Adrenal gland (tissue), 12 donors: ENCODE data around the gene NEMP1. TPM values are rescaled to one million over a fixed set of nuclear protein-coding genes. Genes with fewer than 3 reads are reported as not detected.

Experiments
- DNase-seq, 7 donors: peaks; one replicate each; pipeline ENCODE4 v3.0.0-alpha.2; 2019 to 2020
- H3K27ac ChIP-seq, 5 donors: fragments of 200-600 bp; sonication (generic) in 4 of 5; 1 replicate in 3 of 5; 2 replicates in 2 of 5; pipeline versions ENCODE4 v1.5.1 to v1.8.0; 2016 to 2020; ENCODE audit warnings: mild to moderate bottlenecking in 1 of 5
- H3K27me3 ChIP-seq: fragments of 200-600 bp; 2 replicates; pipeline ENCODE4 v1.8.0; 2021
- H3K36me3 ChIP-seq, 2 donors: fragments of 200-600 bp; replicated peaks in 1 of 2; 1 replicate in 1 of 2; 2 replicates in 1 of 2; pipeline versions ENCODE4 v1.5.1 to v1.8.0; 2018 to 2022
- H3K4me1 ChIP-seq, 2 donors: fragments of 200-600 bp; replicated peaks in 1 of 2; 1 replicate in 1 of 2; 2 replicates in 1 of 2; pipeline versions ENCODE4 v1.5.1 to v1.8.0; 2018 to 2021
- H3K4me3 ChIP-seq, 4 donors: fragments of 200-600 bp; sonication (generic) in 3 of 4; one replicate each; pipeline ENCODE4 v1.5.1; 2016 to 2018
- H3K9me3 ChIP-seq, 3 donors: fragments of 200-600 bp; sonication (generic) in 1 of 3; replicated peaks in 1 of 3; 1 replicate in 2 of 3; 2 replicates in 1 of 3; pipeline versions ENCODE4 v1.5.1 to v1.8.0; 2016 to 2021
- POLR2A ChIP-seq, 2 donors: fragments of 450-650 bp; IDR thresholded peaks; one replicate each; pipeline ENCODE4 v1.6.1; 2017; ENCODE audit warnings: antibody characterized with exemption in 2 of 2, mild to moderate bottlenecking in 2 of 2, moderate library complexity in 1 of 2
- WGBS, 4 donors: extraction: QIAGEN DNeasy Blood & Tissue Kit in 2 of 4; methylation state at CpG; one replicate each; pipeline versions ENCODE4 v1.1.5 to v1.1.7; 2013 to 2017; 5-methylcytosine and 5-hydroxymethylcytosine counted together
- intact Hi-C, 2 donors: fragments of 100-400 bp; cut with DNase I; formaldehyde crosslinking; loops; one replicate each; pipeline versions ENCODE4 v1.14.1 to v1.15.0; 2022 to 2023
- polyA plus RNA-seq, 3 donors: library from polyadenylated mRNA; stranded (reverse); fragments of 200-250 nt in 2 of 3; fragments of 350-450 nt in 1 of 3; fragmentation: Illumina TruSeq in 1 of 3; extraction: RNeasy Lipid Tissue Mini Kit (QIAGEN cat#74804) in 1 of 3; gene quantifications; one replicate each; pipeline ENCODE4 v1.2.3, GENCODE V29; 2013 to 2014
- total RNA-seq, 9 donors: library from RNA; depleted of rRNA in 4 of 9; stranded (reverse); fragments of >200 nt in 4 of 9; fragments of 120-200 nt in 1 of 9; fragmentation: NEBNext Ultra II Directional in 1 of 9; extraction: Animal tissue kit (Norgen Biotek cat#: 25700) in 1 of 9; gene quantifications; one replicate each; pipeline versions ENCODE4 v1.1.0 to v1.2.4, GENCODE V29; 2013 to 2023
- TF ChIP-seq, protein P1 (sequence below), 6 experiments: fragments of 450-650 bp in 4 of 6; fragments of 200-600 bp in 2 of 6; sonication (generic) in 1 of 6; IDR thresholded peaks; 1 replicate in 5 of 6; 2 replicates in 1 of 6; pipeline versions ENCODE4 v1.5.1 to v1.8.0; 2016 to 2021; ENCODE audit warnings: antibody characterized with exemption in 6 of 6, mild to moderate bottlenecking in 2 of 6, moderate library complexity in 1 of 6
- donor health status: healthy with polysubstance abuse.
- donor health status: Bipolar disorder and iron deficiency.
- donor health status: DM: yes; HTN: yes; CAD: no.
- donor health status: DM: no; HTN: no; CAD: no.
- donor health status: DM: no; HTN: no; CAD: no.
- donor health status: DM: yes; HTN: yes; CAD: no.

The NEMP1 gene
- total and polyA plus RNA-seq, 12 donors, result 2.7 to 16.4 (median 7.6) TPM

DNA sequence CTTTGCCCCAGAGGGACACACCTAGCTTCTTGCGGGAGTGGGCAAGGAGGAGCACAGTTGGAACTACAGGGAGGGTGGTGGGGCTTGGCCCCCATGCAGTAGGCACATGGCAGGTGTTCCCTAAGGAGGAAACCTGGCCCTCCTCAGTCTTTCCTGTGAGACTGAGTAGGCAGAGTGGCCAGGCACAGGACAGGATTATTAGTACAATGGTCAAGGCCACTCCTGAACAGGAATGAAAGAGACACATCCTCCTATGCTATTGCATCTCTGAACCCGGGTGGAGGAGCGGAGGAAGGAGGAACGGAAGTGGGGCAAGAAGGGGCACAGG, 29.5 kb downstream of the NEMP1 start:
- Histone ChIP-seq H3K27ac (no peak overlapping the region), H3K27me3 (no peaks in the 10 kb centered on the region), H3K9me3 (no peaks in the 10 kb centered on the region), H3K4me3 (no peak overlapping the region), H3K36me3 (no peaks in the 10 kb centered on the region), H3K4me1 (no peaks in the 10 kb centered on the region)
- TF ChIP-seq POLR2A (IDR thresholded peaks at IDR 0.05), result no peak
- WGBS, 4 donors, result 67 to 85% (median 79%) methylated on average over 4 of the region's 4 CpGs
- intact Hi-C loops, result no loop called here
- DNase-seq, result no peak

DNA sequence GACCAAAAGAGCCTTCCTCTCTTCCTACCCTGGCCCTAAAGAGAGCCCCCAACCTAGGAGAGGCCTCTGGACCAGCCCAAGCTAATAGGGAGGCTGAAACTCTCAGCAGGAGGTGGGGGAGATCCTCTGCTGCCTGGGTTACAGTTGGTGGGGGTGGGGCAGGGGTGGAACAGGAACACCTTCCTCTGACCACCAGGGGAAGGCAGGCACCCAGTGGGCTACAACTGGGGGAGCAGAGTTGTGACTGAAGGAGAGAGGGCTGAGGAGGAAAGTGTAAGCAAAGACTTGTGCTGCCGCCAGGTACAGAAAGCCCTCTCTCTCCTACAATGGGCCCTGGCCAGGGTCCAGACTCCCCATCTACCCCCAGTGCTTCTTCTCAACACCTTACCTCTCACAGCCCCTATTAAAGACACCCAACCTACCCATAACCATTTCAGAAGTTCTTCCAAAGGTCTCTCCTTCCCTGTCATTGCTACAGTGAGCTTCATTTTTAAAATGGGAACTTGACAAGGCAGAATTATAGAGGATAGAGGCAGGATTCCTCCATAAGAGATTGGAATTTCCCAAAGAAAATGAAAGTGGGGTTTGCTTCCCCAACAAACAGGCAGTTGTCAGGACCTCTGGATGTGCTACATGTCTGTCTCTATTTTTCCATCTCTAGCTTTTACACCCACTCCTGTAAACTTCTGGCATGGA, 30.0 kb downstream of the NEMP1 start:
- no peaks in the 10 kb centered on the region for H3K27me3 ChIP-seq
- H3K27ac ChIP-seq, result no peak overlapping the region
- no peaks in the 10 kb centered on the region for H3K9me3 ChIP-seq
- H3K36me3 ChIP-seq, result no peaks in the 10 kb centered on the region
- DNase-seq, result peak in 1 of 7 donors; percentile 4
- intact Hi-C loops, result no loop called here
- H3K4me3 ChIP-seq, result no peak overlapping the region
- H3K4me1 ChIP-seq, result no peaks in the 10 kb centered on the region
- TF ChIP-seq POLR2A (IDR thresholded peaks at IDR 0.05), result no peak
- TF ChIP-seq, protein P1, sequence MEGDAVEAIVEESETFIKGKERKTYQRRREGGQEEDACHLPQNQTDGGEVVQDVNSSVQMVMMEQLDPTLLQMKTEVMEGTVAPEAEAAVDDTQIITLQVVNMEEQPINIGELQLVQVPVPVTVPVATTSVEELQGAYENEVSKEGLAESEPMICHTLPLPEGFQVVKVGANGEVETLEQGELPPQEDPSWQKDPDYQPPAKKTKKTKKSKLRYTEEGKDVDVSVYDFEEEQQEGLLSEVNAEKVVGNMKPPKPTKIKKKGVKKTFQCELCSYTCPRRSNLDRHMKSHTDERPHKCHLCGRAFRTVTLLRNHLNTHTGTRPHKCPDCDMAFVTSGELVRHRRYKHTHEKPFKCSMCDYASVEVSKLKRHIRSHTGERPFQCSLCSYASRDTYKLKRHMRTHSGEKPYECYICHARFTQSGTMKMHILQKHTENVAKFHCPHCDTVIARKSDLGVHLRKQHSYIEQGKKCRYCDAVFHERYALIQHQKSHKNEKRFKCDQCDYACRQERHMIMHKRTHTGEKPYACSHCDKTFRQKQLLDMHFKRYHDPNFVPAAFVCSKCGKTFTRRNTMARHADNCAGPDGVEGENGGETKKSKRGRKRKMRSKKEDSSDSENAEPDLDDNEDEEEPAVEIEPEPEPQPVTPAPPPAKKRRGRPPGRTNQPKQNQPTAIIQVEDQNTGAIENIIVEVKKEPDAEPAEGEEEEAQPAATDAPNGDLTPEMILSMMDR (IDR thresholded peaks at IDR 0.05), result no peak
- WGBS, 4 donors, result 91 to 100% (median 92%) methylated on average over 1 of the region's 1 CpG

DNA sequence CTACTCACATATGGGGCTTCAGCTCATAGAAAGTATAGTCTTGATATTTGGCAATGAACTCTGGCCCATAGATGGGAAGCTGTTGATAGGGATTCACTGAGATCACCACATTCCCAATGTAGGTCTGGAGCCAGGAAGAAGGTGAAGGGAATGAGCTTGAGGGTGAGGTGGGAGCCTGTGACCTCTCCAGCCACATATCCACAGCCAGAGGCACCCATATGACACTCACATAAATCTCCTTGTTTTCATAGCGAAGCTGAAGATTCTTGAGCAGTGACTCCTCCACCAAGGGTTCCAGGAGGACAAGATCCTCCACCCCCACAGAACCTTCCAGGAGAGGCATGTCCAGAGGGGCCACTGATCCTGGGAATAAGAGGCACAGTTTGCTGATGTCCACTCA, 30.6 kb downstream of the NEMP1 start:
- TF ChIP-seq, protein P1 (IDR thresholded peaks at IDR 0.05), result no peak
- TF ChIP-seq POLR2A (IDR thresholded peaks at IDR 0.05), result no peak
- Histone ChIP-seq H3K27ac (no peak overlapping the region), H3K36me3 (no peaks in the 10 kb centered on the region), H3K4me3 (no peak overlapping the region), H3K4me1 (no peaks in the 10 kb centered on the region), H3K27me3 (no peaks in the 10 kb centered on the region), H3K9me3 (no peaks in the 10 kb centered on the region)
- WGBS, 4 donors, result 75 to 82% (median 81%) methylated on average over 1 of the region's 1 CpG
- peak in 1 of 7 donors; percentile 2 for DNase-seq
- intact Hi-C loops, result no loop called here

DNA sequence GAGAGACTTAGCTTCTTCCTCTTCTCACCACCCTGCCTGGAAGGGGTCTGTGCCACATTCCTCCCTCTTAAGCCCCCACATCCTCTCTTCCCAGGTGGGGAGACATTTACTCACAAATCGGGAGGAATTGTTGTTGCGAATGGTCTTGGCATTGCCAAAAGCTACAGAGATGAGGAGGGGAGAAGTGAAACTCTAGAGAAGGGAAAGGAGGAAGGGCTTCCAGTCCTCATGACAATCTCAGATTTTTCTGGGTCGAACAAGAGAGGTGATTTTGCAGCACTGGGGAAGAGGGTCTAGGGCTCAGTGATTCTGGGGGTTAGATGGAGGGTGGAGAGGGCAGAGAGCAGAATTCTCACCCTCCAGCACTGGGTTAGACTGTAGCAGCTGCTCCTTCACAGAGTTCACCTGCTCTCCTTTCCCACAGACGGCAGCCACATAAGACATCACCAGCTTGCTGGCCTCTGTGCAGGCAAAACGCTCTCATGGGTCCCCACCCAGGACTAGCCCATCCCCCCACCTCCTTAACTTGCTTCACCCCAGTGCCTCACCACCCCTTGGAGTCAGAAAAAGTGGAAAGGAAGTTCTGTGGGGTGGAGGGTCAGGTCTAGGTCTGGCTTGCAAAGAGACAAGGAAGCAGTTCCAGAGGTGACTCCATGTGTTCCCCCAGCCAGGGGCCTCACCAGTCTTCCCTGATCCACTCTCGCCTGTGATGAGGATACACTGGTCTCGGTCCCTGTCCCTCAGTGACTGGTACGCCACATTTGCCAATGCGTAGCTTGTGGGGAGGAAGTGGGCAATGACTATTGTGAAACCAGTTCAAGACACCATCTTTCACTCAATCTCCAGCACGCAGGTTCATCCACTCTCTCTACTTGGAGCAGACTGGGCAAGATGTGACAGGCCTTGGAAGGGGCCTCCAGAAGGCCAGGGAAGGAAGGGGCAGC, 31.4 kb downstream of the NEMP1 start:
- 67 to 71% (median 69%) methylated on average over 10 of the region's 10 CpGs for whole genome bisulfite sequencing, 4 donors
- intact Hi-C loops, result no loop called here
- Histone ChIP-seq H3K27me3 (no peaks in the 10 kb centered on the region), H3K4me1 (no peaks in the 10 kb centered on the region), H3K27ac (peak overlapping the region in 2 of 5 donors; percentile 5 to 76), H3K9me3 (no peaks in the 10 kb centered on the region), H3K36me3 (no peaks in the 10 kb centered on the region), H3K4me3 (no peak overlapping the region)
- peak in 1 of 7 donors; percentile 45 for DNase-seq
- no peak for TF ChIP-seq POLR2A (IDR thresholded peaks at IDR 0.05)
- TF ChIP-seq, protein P1 (IDR thresholded peaks at IDR 0.05), result no peak
